ENCODE measurements around the gene UNCX. TPM values are rescaled to one million over a fixed set of nuclear protein-coding genes. Genes with fewer than 3 reads are reported as not detected.

UNCX gene
- total RNA-seq, 6 experiments from 2014 or later, result not detected

DNA sequence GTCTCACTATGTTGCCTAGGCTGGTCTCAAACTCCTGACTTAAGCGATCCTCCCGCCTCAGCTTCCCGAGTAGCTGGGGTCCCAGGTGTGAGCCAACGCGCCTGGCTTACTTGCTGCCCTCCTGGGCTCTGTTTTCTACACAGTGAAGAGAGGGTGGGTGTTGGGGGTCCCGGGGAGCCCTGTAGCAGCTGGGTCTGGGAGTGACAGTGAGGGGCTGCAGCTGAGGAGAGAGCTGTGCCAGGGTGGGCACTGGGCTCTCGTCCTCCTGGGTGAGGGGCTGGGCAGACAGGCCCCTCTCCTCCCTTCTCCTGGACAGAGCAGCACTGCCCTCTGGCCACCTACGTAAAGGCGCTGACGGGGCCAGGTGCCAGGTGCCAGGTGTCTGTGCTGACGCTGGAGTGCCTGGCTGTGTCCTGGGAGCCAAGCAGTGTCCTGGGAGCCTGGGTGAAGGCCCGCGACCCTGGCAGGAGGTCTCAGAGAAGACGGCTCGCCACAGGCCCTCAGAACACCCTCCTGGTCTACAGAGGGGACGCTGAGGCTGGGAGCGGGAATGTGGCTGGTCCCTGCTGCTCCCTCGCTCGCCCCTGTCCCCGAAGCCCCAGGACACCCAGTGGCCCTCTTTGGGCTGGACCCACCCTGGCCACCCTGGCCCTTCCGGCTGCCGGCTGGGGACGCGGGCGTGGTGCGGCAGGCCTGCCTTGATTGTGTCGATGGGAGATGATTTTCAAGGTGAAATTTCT, 35.6 kb downstream of the UNCX start:
- no peak overlapping the region for H3K27ac ChIP-seq
- no peak for ATAC-seq
- H3K4me1 ChIP-seq, result no peaks in the 10 kb centered on the region
- no peaks in the 10 kb centered on the region for H3K36me3 ChIP-seq
- no peaks in the 10 kb centered on the region for H3K9me3 ChIP-seq
- 56% methylated on average over 6 of the region's 27 CpGs for WGBS (ENCODE audit: insufficient coverage, low coverage, low lambda C conversion rate, missing lambda C conversion rate)
- intact Hi-C loops (cut with DNase I), result no loop called here
- H3K27me3 ChIP-seq, result no peaks in the 10 kb centered on the region
- DNase-seq, result peak in 2 of 3 donors; percentile 10 to 43
- no peak overlapping the region for H3K4me3 ChIP-seq
- no peak for TF ChIP-seq POLR2A (IDR thresholded peaks at IDR 0.05)
- TF ChIP-seq, protein P1, sequence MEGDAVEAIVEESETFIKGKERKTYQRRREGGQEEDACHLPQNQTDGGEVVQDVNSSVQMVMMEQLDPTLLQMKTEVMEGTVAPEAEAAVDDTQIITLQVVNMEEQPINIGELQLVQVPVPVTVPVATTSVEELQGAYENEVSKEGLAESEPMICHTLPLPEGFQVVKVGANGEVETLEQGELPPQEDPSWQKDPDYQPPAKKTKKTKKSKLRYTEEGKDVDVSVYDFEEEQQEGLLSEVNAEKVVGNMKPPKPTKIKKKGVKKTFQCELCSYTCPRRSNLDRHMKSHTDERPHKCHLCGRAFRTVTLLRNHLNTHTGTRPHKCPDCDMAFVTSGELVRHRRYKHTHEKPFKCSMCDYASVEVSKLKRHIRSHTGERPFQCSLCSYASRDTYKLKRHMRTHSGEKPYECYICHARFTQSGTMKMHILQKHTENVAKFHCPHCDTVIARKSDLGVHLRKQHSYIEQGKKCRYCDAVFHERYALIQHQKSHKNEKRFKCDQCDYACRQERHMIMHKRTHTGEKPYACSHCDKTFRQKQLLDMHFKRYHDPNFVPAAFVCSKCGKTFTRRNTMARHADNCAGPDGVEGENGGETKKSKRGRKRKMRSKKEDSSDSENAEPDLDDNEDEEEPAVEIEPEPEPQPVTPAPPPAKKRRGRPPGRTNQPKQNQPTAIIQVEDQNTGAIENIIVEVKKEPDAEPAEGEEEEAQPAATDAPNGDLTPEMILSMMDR (IDR thresholded peaks at IDR 0.05), result no peak

DNA sequence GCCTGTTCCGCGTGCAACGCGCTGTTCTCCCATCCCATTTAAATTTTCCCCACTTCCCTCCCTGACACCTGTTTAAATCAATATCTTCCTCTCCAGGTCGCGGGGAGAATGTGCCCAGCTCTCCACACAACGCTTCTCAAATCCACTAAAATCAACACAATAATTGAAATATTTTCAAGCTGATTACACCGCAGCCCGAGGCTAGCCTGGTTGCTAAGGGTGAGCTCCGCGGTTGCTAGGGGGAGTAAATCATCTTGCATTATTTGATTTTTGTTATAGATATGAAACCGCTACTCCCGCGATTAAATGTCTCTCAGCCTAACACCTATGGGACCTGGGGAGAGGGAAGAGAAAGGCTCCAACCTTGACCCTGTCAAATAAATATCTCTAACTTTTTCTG, 36.2 kb downstream of the UNCX start:
- WGBS (ENCODE audit: insufficient coverage, low coverage, low lambda C conversion rate, missing lambda C conversion rate), result 55% methylated on average over 14 of the region's 14 CpGs
- no peaks in the 10 kb centered on the region for H3K36me3 ChIP-seq
- TF ChIP-seq, protein P1 (IDR thresholded peaks at IDR 0.05), result no peak
- TF ChIP-seq POLR2A (IDR thresholded peaks at IDR 0.05), result no peak
- H3K4me3 ChIP-seq, result no peak overlapping the region
- H3K27ac ChIP-seq, result no peak overlapping the region
- no peaks in the 10 kb centered on the region for H3K27me3 ChIP-seq
- H3K4me1 ChIP-seq, result no peaks in the 10 kb centered on the region
- no peak for ATAC-seq
- H3K9me3 ChIP-seq, result no peaks in the 10 kb centered on the region
- intact Hi-C loops (cut with DNase I), result no loop called here
- DNase-seq, result no peak

DNA sequence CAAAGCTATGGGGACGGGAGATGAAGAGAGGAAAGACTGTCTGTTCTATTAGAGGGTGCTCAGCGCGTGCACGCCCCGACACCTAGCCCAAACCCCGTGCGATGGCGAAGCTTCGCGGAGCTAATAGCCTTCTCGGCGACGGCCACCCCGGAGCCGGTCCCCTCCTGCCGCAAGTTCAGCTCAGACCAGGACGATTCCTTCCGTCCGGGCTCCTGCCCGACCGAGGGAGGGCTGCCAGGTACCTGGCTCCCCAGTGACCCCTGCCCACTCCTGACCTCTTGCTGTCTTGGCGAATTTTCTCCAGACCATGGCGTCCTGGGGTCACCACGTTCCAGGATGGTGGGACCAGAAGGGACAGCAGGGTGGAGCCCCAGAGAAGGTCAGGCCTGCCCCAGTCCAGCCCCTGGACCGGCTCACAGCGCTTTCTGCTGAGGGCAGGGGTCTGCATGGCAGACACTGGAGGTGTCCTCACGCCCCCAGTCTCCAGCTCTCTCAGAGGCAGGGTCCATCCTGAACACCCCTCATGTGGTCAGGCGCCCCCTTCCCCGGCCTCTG, 36.7 kb downstream of the UNCX start:
- no peak overlapping the region for H3K4me3 ChIP-seq
- H3K27ac ChIP-seq, result no peak overlapping the region
- H3K9me3 ChIP-seq, result no peaks in the 10 kb centered on the region
- ATAC-seq, result no peak
- H3K36me3 ChIP-seq, result no peaks in the 10 kb centered on the region
- H3K27me3 ChIP-seq, result no peaks in the 10 kb centered on the region
- intact Hi-C loops (cut with DNase I), result no loop called here
- DNase-seq, result peak in 2 of 3 donors; percentile 14 to 39
- 24% methylated on average over 12 of the region's 29 CpGs for WGBS (ENCODE audit: insufficient coverage, low coverage, low lambda C conversion rate, missing lambda C conversion rate)
- H3K4me1 ChIP-seq, result no peaks in the 10 kb centered on the region
- TF ChIP-seq POLR2A (IDR thresholded peaks at IDR 0.05), result no peak
- TF ChIP-seq, protein P1 (IDR thresholded peaks at IDR 0.05), result no peak

DNA sequence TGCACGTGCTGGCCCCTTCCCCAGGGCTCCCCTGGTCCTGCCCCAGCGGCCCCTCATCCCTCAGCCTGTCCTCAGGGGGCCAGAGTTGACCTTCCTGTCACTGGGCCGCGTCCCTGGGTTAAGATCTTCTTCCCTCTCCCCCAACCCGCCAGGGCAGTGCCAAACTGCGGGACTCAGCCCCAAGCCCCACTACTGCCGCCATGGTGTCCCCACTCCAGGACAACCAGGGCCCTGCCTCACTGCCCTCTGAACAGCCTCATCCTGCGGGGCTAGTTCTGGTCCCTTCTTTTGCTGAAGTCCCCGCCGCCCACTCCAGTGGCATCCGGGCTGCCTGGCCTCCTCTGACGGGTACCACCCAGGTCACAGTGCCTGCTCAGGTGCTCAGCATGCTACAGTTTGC, 37.5 kb downstream of the UNCX start:
- TF ChIP-seq POLR2A (IDR thresholded peaks at IDR 0.05), result no peak
- TF ChIP-seq, protein P1 (IDR thresholded peaks at IDR 0.05), result no peak
- intact Hi-C loops (cut with DNase I), result no loop called here
- ATAC-seq, result no peak

More for the DNA sequence above, 37.5 kb downstream of the UNCX start:
- Histone ChIP-seq H3K27me3 (no peaks in the 10 kb centered on the region), H3K9me3 (no peaks in the 10 kb centered on the region), H3K4me1 (no peaks in the 10 kb centered on the region), H3K36me3 (no peaks in the 10 kb centered on the region), H3K4me3 (no peak overlapping the region), H3K27ac (no peak overlapping the region)
- no CpG with 5 or more reads among the region's 12 CpGs for WGBS (ENCODE audit: insufficient coverage, low coverage, low lambda C conversion rate, missing lambda C conversion rate)
- DNase-seq, result peak in 1 of 3 donors; percentile 13
